Erythroblast (primary cell): ENCODE measurements around the gene MB21D2.
"Not testable (repeated sequence)": the region's sequence is repeated elsewhere in the genome, so short reads cannot be mapped to it uniquely, and the experiment has no call there.

Experiments used
- DNase-seq, 2 experiments: peaks; one replicate each; lab custom pipeline; 2025; lab: John Stamatoyannopoulos, UW
- GATA1 ChIP-seq: IDR thresholded peaks from 2 replicates; pipeline ENCODE4 v1.6.1; 2011; ENCODE audit warnings: low read depth, mild to moderate bottlenecking, control low read depth, low read length, moderate library complexity
- POLR2A ChIP-seq: IDR thresholded peaks from 2 replicates; pipeline ENCODE4 v1.6.1; 2011; ENCODE audit warnings: mild to moderate bottlenecking, low read length

Gene MB21D2, protein sequence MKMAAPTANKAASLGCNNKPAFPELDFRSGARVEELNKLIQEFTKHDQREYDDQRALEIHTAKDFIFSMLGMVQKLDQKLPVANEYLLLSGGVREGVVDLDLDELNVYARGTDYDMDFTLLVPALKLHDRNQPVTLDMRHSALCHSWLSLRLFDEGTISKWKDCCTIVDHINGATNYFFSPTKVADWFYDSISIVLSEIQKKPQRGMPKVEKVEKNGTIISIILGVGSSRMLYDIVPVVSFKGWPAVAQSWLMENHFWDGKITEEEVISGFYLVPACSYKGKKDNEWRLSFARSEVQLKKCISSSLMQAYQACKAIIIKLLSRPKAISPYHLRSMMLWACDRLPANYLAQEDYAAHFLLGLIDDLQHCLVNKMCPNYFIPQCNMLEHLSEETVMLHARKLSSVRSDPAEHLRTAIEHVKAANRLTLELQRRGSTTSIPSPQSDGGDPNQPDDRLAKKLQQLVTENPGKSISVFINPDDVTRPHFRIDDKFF

GRCh38 chr3:192917404-192918274 lies at the start of gene MB21D2:
Gene MB21D2 (minus strand): TSS chr3:192917856. CDS start chr3:192917840, 16 bp downstream.
- peak; percentile 4 to 12 for DNase-seq
- TF ChIP-seq GATA1 (no peak), POLR2A (no peak)

GRCh38 chr3:192964959-192965719 lies 47.5 kb upstream of the MB21D2 start:
- not testable (repeated sequence) for DNase-seq

DNA sequence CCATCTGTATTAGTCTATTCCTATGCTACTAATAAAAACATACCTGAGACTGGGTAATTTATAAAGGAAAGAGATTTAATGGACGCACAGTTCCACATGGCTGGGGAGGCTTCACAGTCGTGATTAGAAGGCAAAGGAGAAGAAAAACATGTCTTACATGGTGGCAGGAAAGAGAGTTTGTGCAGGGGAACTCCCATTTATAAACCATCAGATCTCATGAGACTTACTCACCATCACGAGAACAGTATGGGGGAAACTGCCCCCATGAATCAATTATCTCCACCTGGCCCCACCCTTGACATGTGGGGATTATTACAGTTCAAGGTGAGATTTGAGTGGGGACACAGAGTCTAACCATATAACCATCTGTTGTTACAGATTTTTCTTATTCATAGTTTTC lies 42.1 kb upstream of the MB21D2 start:
- TF ChIP-seq POLR2A (no peak), GATA1 (no peak)
- DNase-seq = no peak

GRCh38 chr3:192958219-192958872 lies 40.7 kb upstream of the MB21D2 start:
- DNase-seq = no peak
- TF ChIP-seq POLR2A (no peak), GATA1 (no peak)

DNA sequence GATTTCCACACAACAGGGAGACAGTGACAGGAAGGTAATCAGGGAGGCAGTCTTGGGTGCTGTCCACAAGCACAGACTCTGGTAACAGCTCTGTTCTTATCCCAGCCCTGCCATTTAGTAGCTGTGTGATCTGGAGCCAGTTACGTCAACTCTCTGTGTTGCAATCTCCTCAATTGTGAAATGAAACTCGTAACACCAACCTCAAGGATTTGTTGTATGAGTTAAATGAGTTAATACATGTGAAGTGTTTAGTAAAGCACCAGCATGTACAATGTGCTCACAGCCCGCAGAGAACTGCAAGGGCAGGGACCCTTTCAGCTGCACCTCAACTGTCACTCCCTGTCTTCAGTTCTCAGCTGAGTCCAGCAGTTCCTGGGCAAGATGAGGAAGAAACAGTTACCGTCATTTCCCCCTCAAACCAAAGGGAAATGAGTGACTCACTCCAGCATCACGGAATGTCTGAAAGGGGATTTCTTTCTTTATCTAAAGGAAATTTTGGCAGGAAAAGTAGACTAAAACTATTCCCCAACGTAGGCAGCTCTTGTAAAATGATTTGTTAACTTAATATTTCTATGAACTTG lies 39.9 kb upstream of the MB21D2 start:
- DNase-seq = no peak
- TF ChIP-seq GATA1 (no peak), POLR2A (no peak)

DNA sequence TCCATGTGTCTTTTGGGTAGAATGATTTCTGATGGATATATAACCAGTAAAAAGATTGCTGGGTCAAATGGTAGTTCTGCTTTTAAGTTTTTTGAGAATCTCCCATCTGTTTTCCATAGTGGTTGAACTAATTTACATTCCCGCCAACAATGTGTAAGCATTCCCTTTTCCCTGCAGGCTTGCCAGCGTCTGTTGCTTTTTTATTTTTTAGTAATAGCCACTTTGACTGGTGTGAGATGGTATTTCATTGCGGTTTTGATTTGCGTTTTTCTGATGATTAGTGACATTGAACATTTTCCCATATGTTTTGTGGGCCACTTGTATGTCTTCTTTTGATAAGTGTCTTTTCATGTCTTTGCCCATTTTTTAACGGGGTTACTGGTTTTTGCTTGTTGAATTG lies 36.3 kb upstream of the MB21D2 start:
- DNase-seq = no peak
- TF ChIP-seq POLR2A (no peak), GATA1 (no peak)

DNA sequence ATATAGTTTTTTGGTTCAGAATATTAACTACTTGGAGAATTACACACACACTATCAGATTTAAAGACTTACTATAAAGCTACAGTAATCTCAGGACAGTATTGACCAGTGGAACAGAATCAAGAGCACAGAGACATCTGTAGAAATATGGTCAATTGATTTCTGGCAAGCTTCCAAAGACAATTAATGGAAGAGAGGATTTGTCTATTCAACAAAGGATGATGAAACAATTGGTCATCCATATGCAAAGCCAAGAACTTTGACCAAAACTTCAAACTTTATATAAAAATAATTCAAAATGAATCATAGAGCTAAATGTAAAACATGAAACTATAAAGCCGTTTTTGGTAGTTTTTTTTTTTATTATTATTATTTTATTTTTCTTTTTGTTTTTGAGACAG lies 29.8 kb upstream of the MB21D2 start:
- DNase-seq = no peak
- TF ChIP-seq POLR2A (no peak), GATA1 (no peak)

DNA sequence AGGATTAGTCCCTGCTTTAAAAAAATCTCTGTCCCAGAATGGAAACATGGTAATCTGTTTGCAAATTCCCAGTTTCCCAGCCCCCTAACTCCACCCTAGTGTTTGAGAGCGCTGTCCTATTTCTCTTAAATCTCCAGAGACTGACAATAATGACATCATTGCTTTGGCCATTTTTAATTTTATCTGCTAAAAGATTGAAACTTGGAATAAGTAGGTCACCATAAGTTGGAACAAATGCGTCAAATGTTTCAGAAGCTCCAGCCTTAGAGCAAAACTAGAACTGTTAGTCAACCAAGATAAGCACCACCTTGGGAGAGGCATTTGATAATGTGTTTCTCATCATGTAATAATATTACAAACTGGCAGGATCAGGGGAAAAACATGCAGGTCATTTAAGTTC lies 25.7 kb upstream of the MB21D2 start:
- no peak for TF ChIP-seq GATA1
- no peak for TF ChIP-seq POLR2A
- DNase-seq = no peak

DNA sequence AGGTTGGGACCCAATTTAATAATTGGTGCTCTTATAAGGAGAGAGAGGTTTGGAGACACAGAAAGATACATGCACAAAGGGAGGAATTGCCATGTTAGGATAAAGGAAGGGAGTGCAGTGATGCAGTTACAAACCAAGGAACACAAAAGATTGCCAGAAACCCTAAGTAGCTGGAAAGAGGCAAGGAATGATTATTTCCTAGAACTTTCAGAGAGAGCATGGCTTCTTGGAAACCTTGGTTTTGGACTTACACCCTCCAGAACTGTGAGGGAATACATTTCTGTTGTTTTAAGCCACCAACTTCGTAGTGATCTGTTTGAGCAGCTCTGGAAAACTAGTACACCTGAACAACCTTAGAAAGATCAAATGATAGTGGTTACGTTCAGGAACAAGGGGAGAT lies 25.0 kb upstream of the MB21D2 start:
- TF ChIP-seq GATA1 (no peak), POLR2A (no peak)
- no peak for DNase-seq

GRCh38 chr3:192940129-192940528 lies 22.5 kb upstream of the MB21D2 start:
- no peak for DNase-seq
- TF ChIP-seq POLR2A (no peak), GATA1 (no peak)

- DNase-seq = no peak
- no peak for TF ChIP-seq GATA1
- no peak for TF ChIP-seq POLR2A
These were observed 17.8 kb upstream of the MB21D2 start for GRCh38 chr3:192935441-192935840.

- no peak for TF ChIP-seq POLR2A
- no peak for TF ChIP-seq GATA1
- DNase-seq = no peak
These were observed 16.3 kb upstream of the MB21D2 start for GRCh38 chr3:192933779-192934460.
